ENCODE results near the gene SPRED3.
"Not testable (repeated sequence)": the region's sequence is repeated elsewhere in the genome, so short reads cannot be mapped to it uniquely, and the experiment has no call there.

Gene SPRED3

GRCh38 chr19:38420935-38421334 is 32.4 kb downstream of the SPRED3 start:
- DNase-seq (ENCODE audit: low spot score): no peak

GRCh38 chr19:38421856-38422255 is 33.4 kb downstream of the SPRED3 start:
- DNase-seq (ENCODE audit: low spot score): no peak

- DNase-seq (ENCODE audit: low spot score): no peak
These were observed 33.9 kb downstream of the SPRED3 start for GRCh38 chr19:38422438-38422837.

GRCh38 chr19:38424272-38424671 is 35.8 kb downstream of the SPRED3 start:
- DNase-seq (ENCODE audit: low spot score): no peak

- DNase-seq (ENCODE audit: low spot score): no peak
These were observed 36.8 kb downstream of the SPRED3 start for GRCh38 chr19:38425222-38425809.

- no peak for DNase-seq (ENCODE audit: low spot score)
These were observed 37.4 kb downstream of the SPRED3 start, which contains the start of gene RASGRP4 for GRCh38 chr19:38425810-38426466. Gene RASGRP4 (minus strand): TSS chr19:38426219. CDS start chr19:38426091, 128 bp downstream.

- not testable (repeated sequence) for DNase-seq (ENCODE audit: low spot score)
These were observed 38.7 kb downstream of the SPRED3 start for GRCh38 chr19:38427035-38427677.

GRCh38 chr19:38429055-38429810 is 40.7 kb downstream of the SPRED3 start:
- no peak for DNase-seq (ENCODE audit: low spot score)

GRCh38 chr19:38429811-38430156 is 41.3 kb downstream of the SPRED3 start:
- DNase-seq (ENCODE audit: low spot score): no peak

GRCh38 chr19:38430931-38431330 is 42.4 kb downstream of the SPRED3 start:
- no peak for DNase-seq (ENCODE audit: low spot score)

- DNase-seq (ENCODE audit: low spot score): no peak
These were observed 44.8 kb downstream of the SPRED3 start, which contains the start of gene RYR1 for GRCh38 chr19:38433268-38433733. Gene RYR1 (plus strand): TSS chr19:38433691. CDS start chr19:38433830, 139 bp downstream.

GRCh38 chr19:38434549-38435051 is 46.1 kb downstream of the SPRED3 start:
- DNase-seq (ENCODE audit: low spot score): no peak

GRCh38 chr19:38437295-38437694 is 48.8 kb downstream of the SPRED3 start:
- no peak for DNase-seq (ENCODE audit: low spot score)

- no peak for DNase-seq (ENCODE audit: low spot score)
These were observed 49.4 kb downstream of the SPRED3 start for GRCh38 chr19:38437917-38438316.

- no peak for DNase-seq (ENCODE audit: low spot score)
These were observed 52.1 kb downstream of the SPRED3 start for GRCh38 chr19:38440592-38440991.

- DNase-seq (ENCODE audit: low spot score): no peak
These were observed 53.3 kb downstream of the SPRED3 start for GRCh38 chr19:38441657-38442348.

- no peak for DNase-seq (ENCODE audit: low spot score)
These were observed 54.2 kb downstream of the SPRED3 start for GRCh38 chr19:38442736-38443135.

- no peak for DNase-seq (ENCODE audit: low spot score)
These were observed 55.0 kb downstream of the SPRED3 start for GRCh38 chr19:38443458-38443999.

- DNase-seq (ENCODE audit: low spot score): no peak
These were observed 55.5 kb downstream of the SPRED3 start for GRCh38 chr19:38444026-38444425.

GRCh38 chr19:38445362-38445761 is 56.9 kb downstream of the SPRED3 start:
- DNase-seq (ENCODE audit: low spot score): no peak

GRCh38 chr19:38448225-38448624 is 59.7 kb downstream of the SPRED3 start:
- no peak for DNase-seq (ENCODE audit: low spot score)
